ENCODE data around the gene UGCG.
A peak's percentile ranks its signal among the peaks of the same experiment; 100 is the strongest.
"Not testable (repeated sequence)": the region's sequence is repeated elsewhere in the genome, so short reads cannot be mapped to it uniquely, and the experiment has no call there.

The UGCG gene

GRCh38 chr9:111890334-111890733 is 6.3 kb upstream of the UGCG start:
- WGBS, 2 experiments (ENCODE audit: insufficient coverage in 2 of 2), result no CpG with 5 or more reads among the region's 2 CpGs
- H3K27ac ChIP-seq (ENCODE audit: low read depth, low read length, severe bottlenecking), result no peak overlapping the region

DNA sequence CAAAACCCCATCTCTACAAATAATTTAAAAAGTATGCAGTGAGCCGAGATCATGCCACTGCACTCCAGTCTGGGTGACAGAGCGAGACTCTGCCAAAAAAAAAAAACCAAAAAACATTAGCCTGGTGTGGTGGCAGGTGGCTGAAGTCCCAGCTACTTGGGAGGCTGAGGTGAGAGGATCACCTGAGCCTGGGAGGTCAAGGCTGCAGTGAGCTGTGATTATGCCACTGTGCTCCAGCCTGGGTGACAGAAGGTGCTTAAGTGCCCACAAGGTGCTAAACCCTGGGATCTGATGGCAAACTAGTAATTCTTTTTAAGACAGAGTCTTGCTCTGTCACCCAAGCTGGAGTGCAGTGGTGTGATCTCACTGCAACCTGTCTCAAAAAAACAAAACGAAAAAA is 5.7 kb upstream of the UGCG start:
- no CpG with 5 or more reads among the region's 3 CpGs for WGBS, 2 experiments (ENCODE audit: insufficient coverage in 2 of 2)
- H3K4me3 ChIP-seq (ENCODE audit: extremely low read depth, insufficient read depth, low read length, poor library complexity, severe bottlenecking); H3K36me3 ChIP-seq (ENCODE audit: control insufficient read depth, insufficient read depth, low read length); H3K27ac ChIP-seq (ENCODE audit: low read depth, low read length, severe bottlenecking); H3K4me1 ChIP-seq (ENCODE audit: control insufficient read depth, insufficient read depth, low read length, poor library complexity, severe bottlenecking); H3K9me3 ChIP-seq (ENCODE audit: control insufficient read depth, low read length): not testable (repeated sequence)

More at GRCh38 chr9:111890334-111890733, 6.3 kb upstream of the UGCG start:
- Histone ChIP-seq H3K36me3 (ENCODE audit: control insufficient read depth, insufficient read depth, low read length) (no peaks in the 10 kb centered on the region), H3K4me1 (ENCODE audit: control insufficient read depth, insufficient read depth, low read length, poor library complexity, severe bottlenecking) (no peaks in the 10 kb centered on the region), H3K4me3 (ENCODE audit: extremely low read depth, insufficient read depth, low read length, poor library complexity, severe bottlenecking) (no peak overlapping the region), H3K9me3 (ENCODE audit: control insufficient read depth, low read length) (no peaks in the 10 kb centered on the region)

DNA sequence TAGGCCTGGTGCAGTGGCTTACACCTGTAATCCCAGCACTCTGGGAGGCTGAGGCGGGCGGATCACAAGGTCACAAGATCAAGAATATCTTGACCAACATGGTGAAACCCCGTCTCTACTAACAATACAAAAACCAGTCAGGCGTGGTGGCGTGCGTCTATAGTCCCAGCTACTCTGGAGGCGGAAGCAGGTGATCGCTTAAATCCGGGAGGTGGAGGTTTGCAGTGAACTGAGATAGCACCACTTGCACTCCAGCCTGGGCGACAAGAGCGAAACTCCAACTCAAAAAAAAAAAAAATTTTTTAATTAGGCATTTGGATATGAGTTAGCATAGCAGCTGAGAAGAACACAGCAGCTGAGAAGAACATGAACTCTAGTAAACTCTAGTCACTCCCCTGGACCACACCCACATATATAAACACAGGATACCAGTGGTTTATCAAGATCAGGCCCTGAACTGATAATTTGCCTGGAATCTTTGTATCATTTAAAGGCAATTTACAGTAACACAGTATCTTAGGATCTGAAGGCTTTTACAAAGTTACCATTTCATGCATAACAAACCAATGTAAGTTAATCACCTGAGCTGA is 4.6 kb upstream of the UGCG start:
- H3K4me1 ChIP-seq (ENCODE audit: control insufficient read depth, insufficient read depth, low read length, poor library complexity, severe bottlenecking), result no peaks in the 10 kb centered on the region
- no peaks in the 10 kb centered on the region for H3K9me3 ChIP-seq (ENCODE audit: control insufficient read depth, low read length)
- H3K4me3 ChIP-seq (ENCODE audit: extremely low read depth, insufficient read depth, low read length, poor library complexity, severe bottlenecking), result no peak overlapping the region
- no peaks in the 10 kb centered on the region for H3K36me3 ChIP-seq (ENCODE audit: control insufficient read depth, insufficient read depth, low read length)
- WGBS, 2 experiments (ENCODE audit: insufficient coverage in 2 of 2), result 95 to 97% methylated on average over 4 to 6 of the region's 11 CpGs
- no peak overlapping the region for H3K27ac ChIP-seq (ENCODE audit: low read depth, low read length, severe bottlenecking)

- Histone ChIP-seq H3K36me3 (ENCODE audit: control insufficient read depth, insufficient read depth, low read length) (no peaks in the 10 kb centered on the region), H3K9me3 (ENCODE audit: control insufficient read depth, low read length) (no peaks in the 10 kb centered on the region), H3K4me3 (ENCODE audit: extremely low read depth, insufficient read depth, low read length, poor library complexity, severe bottlenecking) (peak overlapping the region; percentile 74), H3K4me1 (ENCODE audit: control insufficient read depth, insufficient read depth, low read length, poor library complexity, severe bottlenecking) (peaks cover 4% of the 10 kb centered on the region), H3K27ac (ENCODE audit: low read depth, low read length, severe bottlenecking) (peak overlapping the region; percentile 85)
- WGBS, 2 experiments (ENCODE audit: insufficient coverage in 2 of 2), result 0 to 1% methylated on average over 33 to 49 of the region's 68 CpGs
Observed at GRCh38 chr9:111896942-111897600, 457 bp downstream of the UGCG start.

DNA sequence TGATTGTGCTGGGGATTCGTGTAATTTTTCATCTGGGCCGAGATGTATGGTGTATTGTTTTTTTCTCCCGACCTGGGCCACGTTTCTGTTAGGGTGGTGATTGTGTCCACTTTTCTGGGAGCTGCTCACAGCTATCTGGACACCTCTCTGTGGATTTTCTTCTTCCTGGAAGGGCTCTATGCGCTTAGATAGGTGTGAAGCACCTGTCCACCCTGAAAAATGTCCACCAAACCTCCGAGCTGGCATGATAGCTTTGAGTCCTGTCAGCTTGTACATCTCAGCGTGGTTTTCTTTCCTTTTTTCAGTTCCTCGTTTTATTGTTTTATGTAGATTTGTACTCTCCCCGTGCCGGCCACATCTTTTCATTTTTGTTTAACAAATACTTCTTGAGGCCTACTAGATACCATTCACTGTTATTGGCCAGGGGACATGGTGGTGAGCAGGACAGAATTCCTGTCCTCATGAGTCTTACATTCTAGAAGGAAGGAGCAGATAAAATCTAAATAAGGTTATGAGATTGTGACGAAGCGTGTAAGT is 1.1 kb downstream of the UGCG start:
- peaks cover 4% of the 10 kb centered on the region for H3K4me1 ChIP-seq (ENCODE audit: control insufficient read depth, insufficient read depth, low read length, poor library complexity, severe bottlenecking)
- peak overlapping the region; percentile 85 for H3K27ac ChIP-seq (ENCODE audit: low read depth, low read length, severe bottlenecking)
- H3K36me3 ChIP-seq (ENCODE audit: control insufficient read depth, insufficient read depth, low read length), result no peaks in the 10 kb centered on the region
- WGBS, 2 experiments (ENCODE audit: insufficient coverage in 2 of 2), result 26 to 48% methylated on average over 3 to 6 of the region's 12 CpGs
- H3K9me3 ChIP-seq (ENCODE audit: control insufficient read depth, low read length), result no peaks in the 10 kb centered on the region
- peak overlapping the region; percentile 74 for H3K4me3 ChIP-seq (ENCODE audit: extremely low read depth, insufficient read depth, low read length, poor library complexity, severe bottlenecking)

GRCh38 chr9:111898331-111899096 is 1.9 kb downstream of the UGCG start:
- Histone ChIP-seq H3K9me3 (ENCODE audit: control insufficient read depth, low read length) (no peaks in the 10 kb centered on the region), H3K4me1 (ENCODE audit: control insufficient read depth, insufficient read depth, low read length, poor library complexity, severe bottlenecking) (peaks cover 4% of the 10 kb centered on the region), H3K36me3 (ENCODE audit: control insufficient read depth, insufficient read depth, low read length) (no peaks in the 10 kb centered on the region), H3K27ac (ENCODE audit: low read depth, low read length, severe bottlenecking) (no peak overlapping the region), H3K4me3 (ENCODE audit: extremely low read depth, insufficient read depth, low read length, poor library complexity, severe bottlenecking) (peak overlapping the region; percentile 74)
- 43% methylated on average over 1 of the region's 4 CpGs; no CpG with 5 or more reads in 1 of the 2 experiments for WGBS, 2 experiments (ENCODE audit: insufficient coverage in 2 of 2)

DNA sequence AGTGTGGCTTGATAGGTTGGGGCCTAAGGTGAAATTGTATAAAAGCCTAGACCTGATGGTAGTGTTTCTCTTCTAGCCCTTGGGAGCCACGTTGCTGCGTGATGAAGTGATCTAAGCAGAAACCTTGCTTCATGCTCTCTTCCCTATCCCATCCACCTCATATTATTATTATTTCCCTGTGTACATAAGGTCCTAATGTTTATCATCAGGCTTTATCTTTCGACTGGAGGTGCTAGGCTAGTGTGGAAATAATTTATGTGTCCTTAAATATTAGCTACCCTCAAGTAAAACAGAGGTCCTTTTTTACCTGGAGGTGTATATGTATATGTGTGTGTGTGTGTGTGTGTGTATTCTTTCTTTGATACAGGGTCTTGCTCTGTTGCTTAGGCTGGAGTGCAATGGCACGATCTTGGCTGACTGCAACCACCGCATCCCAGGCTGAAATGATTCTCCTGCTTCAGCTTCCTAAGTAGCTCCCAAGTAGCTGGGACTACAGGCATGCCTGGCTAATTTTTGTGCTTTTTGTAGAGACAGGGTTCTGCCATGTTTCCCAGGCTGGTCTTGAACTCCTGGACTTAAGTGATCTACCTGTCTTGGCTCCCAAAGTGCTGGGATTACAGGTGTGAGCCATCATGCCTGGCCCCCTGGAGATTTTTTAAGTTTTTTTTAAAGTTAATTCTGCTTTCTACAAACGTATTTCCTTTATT is 3.7 kb downstream of the UGCG start:
- H3K4me3 ChIP-seq (ENCODE audit: extremely low read depth, insufficient read depth, low read length, poor library complexity, severe bottlenecking), result no peak overlapping the region
- H3K27ac ChIP-seq (ENCODE audit: low read depth, low read length, severe bottlenecking), result no peak overlapping the region
- H3K9me3 ChIP-seq (ENCODE audit: control insufficient read depth, low read length), result no peaks in the 10 kb centered on the region
- H3K4me1 ChIP-seq (ENCODE audit: control insufficient read depth, insufficient read depth, low read length, poor library complexity, severe bottlenecking), result peaks cover 4% of the 10 kb centered on the region
- no peaks in the 10 kb centered on the region for H3K36me3 ChIP-seq (ENCODE audit: control insufficient read depth, insufficient read depth, low read length)
- 100% methylated on average over 1 to 2 of the region's 6 CpGs for WGBS, 2 experiments (ENCODE audit: insufficient coverage in 2 of 2)

- peaks cover 4% of the 10 kb centered on the region for H3K4me1 ChIP-seq (ENCODE audit: control insufficient read depth, insufficient read depth, low read length, poor library complexity, severe bottlenecking)
- H3K4me3 ChIP-seq (ENCODE audit: extremely low read depth, insufficient read depth, low read length, poor library complexity, severe bottlenecking), result no peak overlapping the region
- H3K27ac ChIP-seq (ENCODE audit: low read depth, low read length, severe bottlenecking), result no peak overlapping the region
- no peaks in the 10 kb centered on the region for H3K9me3 ChIP-seq (ENCODE audit: control insufficient read depth, low read length)
- WGBS, 2 experiments (ENCODE audit: insufficient coverage in 2 of 2), result 93 to 95% methylated on average over 15 of the region's 15 CpGs
- H3K36me3 ChIP-seq (ENCODE audit: control insufficient read depth, insufficient read depth, low read length), result no peaks in the 10 kb centered on the region
Observed at GRCh38 chr9:111900858-111901612, 4.4 kb downstream of the UGCG start.

DNA sequence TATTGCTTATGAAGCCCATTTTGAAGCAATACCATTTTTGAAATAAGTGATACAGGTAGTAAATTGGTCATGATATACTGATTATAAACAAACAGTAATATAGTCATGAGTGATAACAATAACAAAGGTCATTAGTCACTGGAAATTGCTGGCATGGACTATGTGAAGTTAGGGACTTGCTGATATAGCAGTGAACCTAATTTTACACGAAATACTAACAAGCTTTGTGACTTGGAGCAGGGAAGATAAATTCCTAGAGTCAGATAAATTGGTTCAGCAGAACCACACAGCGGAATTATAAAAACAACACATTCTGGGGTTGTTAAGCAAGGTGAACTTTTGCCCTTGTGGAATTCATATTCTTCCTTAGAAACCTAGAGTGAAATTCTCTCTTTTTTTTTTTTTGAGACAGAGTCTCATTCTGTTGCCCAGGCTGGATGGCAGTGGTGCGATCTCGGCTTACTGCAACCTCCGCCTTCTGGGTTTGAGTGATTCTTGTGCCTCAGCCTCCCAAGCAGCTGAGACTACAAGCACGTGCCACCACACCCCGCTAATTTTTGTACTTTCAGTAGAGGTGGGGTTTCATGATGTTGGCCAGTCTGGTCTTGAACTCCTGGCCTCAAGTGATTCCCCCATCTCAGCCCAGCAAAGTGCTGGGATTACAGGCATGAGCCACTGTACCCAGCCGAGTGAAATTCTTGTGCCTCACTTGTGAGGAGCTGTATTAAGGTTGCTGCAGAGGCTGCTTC is 6.0 kb downstream of the UGCG start:
- H3K4me3 ChIP-seq (ENCODE audit: extremely low read depth, insufficient read depth, low read length, poor library complexity, severe bottlenecking), result no peak overlapping the region
- WGBS, 2 experiments (ENCODE audit: insufficient coverage in 2 of 2), result 95 to 96% methylated on average over 3 to 6 of the region's 8 CpGs

More for the DNA sequence above, 6.0 kb downstream of the UGCG start:
- no peaks in the 10 kb centered on the region for H3K36me3 ChIP-seq (ENCODE audit: control insufficient read depth, insufficient read depth, low read length)
- H3K27ac ChIP-seq (ENCODE audit: low read depth, low read length, severe bottlenecking), result no peak overlapping the region
- H3K4me1 ChIP-seq (ENCODE audit: control insufficient read depth, insufficient read depth, low read length, poor library complexity, severe bottlenecking), result peaks cover 4% of the 10 kb centered on the region
- no peaks in the 10 kb centered on the region for H3K9me3 ChIP-seq (ENCODE audit: control insufficient read depth, low read length)
